GM21390 (cell line): Measurements from ENCODE around the gene SULT1A1.
"Not testable (repeated sequence)": the region's sequence is repeated elsewhere in the genome, so short reads cannot be mapped to it uniquely, and the experiment has no call there.

ENCODE experiments used
- ATAC-seq: cut with Tn5 transposase; IDR thresholded peaks from one replicate; pipeline ENCODE4 v1.9.1; 2021; ENCODE audit not compliant: unreplicated experiment

The SULT1A1 gene

DNA sequence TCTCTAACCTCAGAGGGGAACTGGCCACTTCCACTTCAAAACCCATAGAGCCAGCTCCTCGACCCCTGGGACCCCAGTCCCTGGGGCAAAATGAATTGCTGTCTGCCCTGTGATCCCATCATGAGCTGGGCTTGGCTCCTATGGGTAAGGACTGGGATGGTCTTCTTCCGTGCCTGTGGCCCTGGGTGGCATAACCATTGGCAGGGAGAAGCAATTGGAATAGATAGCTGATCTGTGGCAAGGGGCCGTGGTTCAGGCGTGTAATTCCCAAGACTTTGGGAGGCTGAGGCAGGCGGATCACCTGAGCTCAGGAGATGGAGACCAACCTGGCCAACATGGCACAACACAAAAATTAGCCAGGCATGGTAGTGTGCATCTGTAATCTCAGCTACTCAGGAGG is 17.3 kb downstream of the SULT1A1 start:
- ATAC-seq = no peak

DNA sequence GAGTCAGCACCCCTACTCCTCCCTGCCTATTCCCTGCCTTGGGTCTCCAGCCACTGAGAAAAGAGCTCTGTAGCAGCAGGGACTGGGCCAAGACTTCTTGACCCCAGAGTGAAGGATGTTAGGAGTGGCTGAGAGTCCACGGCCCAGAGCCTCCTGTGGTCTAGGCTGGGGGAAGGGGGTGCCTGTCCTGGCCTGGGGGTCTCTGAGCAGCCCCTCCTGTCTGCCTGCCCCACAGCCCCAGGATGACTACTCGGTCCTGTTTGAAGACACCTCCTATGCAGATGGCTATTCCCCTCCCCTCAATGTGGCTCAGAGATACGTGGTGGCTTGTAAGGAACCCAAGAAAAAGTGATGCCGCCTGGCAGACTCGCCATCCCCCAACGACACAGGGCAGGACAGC is 18.5 kb downstream of the SULT1A1 start:
- ATAC-seq = no peak

DNA sequence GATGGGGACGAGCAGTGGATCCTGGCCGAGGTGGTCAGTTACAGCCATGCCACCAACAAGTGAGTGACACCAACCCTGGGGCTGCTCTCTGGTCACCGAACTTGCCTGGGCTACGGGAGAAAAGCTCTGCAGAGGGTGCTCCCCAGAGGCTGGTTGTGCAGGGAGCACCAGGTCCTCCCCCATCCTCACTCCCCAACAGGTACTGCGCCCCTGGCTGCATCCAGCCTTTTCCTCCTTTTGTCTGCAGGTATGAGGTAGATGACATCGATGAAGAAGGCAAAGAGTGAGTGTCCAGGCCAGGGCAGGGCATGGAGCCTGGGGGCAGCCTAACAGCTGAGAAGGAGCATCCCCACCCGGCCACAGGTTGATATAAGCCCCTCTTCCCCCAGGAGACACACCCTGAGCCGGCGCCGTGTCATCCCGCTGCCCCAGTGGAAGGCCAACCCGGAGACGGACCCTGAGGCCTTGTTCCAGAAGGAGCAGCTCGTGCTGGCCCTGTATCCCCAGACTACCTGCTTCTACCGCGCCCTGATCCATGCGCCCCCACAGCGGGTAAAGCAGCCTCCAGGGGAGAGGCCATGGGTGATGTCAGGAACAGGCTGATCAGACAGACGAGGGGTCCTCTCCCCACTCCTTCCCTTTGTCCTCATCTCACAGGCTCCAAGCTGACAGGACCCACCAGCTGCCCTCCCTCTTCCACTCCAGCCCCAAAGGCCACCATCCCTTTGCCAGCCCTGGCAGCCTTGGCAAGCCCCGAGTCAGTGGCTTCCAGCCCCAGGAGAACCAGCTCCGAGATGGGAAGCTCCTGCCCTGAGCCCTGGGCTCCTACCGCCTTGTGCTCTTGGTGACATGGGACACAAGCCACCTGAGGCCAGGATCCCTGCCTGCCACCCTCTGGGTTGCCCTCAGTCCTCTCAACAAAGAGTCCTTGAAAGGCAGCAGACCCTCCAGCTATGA is 19.2 kb downstream of the SULT1A1 start:
- ATAC-seq = no peak

DNA sequence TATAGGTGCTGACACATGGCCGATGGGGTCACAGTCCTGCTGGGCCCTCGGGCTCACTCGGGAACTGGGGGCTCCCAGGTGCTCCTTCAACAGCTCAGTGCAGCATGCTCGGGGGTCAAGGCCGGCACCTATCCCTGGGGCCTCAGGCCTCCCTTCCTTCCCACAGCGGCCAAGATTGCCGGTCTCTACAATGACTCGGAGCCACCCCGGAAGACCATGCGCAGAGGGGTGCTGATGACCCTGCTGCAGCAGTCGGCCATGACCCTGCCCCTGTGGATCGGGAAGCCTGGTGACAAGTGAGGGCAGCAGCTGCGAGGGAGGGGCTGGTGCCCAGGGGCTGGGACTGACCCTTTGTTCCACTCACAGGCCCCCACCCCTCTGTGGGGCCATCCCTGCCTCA is 19.9 kb downstream of the SULT1A1 start:
- no peak for ATAC-seq

DNA sequence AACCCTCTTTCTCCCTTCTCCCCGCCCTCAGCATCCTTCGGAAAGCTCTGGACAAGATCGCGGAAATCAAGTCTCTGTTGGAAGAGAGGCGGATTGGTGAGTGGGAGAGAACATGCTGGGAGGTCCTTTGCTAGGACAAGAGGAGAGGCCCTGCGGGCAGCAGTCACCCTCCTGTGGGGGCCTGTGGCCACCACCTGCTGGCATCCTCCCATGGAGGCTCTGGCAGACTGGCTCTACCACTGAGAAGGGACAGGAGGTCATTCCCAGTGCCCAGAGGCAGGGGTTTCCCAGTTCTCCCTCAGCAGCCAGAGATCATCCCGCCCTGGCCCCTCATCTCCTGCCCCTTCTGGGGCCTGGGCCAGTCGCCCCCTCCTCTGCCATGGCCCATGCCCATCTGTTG is 20.8 kb downstream of the SULT1A1 start:
- no peak for ATAC-seq

DNA sequence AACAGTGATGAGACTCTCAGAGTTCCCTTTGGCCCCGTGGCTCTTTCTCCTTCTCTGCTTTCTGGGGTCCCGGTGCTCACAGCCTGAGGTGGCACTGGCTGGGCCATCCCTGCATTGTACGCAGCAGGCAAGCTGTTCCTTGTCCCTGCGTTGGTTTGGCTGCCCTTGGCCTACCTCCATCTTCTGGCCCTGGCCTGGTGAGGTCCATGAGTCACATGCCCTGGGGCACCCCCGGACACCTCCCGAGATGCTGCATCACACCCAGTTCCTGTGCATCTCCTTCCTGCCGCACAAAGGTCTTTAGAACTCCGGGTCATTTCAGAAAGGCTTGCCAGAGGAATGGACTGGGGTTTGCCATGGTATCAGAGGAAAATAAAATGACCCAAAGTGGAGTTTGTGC is 22.5 kb downstream of the SULT1A1 start:
- no peak for ATAC-seq

DNA sequence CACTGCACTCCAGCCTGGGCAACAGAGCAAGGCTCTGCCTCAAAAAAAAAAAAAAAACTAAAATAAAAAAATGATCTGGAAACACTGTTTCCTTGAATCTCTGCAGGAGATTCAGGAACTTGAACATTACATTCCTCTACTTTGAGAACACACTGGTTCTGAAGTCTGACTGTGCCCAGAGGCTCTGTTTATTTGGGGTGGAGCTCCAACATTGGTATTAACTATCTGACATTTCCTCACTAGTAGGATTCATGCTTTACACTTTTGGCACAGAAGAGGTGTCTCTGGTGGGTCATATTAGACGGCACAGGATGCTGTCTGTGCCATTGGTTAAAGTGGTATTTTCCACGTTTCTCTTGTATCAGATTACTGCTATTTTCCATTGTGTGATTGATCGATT is 23.4 kb downstream of the SULT1A1 start:
- no peak for ATAC-seq

DNA sequence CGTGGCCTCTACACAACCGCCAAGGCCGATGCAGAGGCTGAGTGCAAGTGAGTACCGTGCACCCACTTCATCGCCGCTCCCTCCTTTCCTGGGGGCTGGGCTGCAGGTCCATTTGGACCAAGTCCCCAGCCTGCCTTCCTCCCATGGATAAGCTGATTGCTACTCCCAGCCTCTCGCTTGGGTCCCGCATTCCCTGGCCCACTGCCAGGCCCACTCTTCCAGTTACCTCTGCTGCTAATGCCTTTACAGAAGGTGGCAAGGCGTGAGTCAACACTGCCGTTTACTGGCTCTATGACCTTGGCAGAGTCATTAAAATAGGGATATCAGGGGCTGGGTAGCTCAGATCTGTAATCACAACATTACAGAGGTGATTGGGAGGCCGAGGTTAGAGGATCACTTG is 24.2 kb downstream of the SULT1A1 start:
- ATAC-seq = no peak

DNA sequence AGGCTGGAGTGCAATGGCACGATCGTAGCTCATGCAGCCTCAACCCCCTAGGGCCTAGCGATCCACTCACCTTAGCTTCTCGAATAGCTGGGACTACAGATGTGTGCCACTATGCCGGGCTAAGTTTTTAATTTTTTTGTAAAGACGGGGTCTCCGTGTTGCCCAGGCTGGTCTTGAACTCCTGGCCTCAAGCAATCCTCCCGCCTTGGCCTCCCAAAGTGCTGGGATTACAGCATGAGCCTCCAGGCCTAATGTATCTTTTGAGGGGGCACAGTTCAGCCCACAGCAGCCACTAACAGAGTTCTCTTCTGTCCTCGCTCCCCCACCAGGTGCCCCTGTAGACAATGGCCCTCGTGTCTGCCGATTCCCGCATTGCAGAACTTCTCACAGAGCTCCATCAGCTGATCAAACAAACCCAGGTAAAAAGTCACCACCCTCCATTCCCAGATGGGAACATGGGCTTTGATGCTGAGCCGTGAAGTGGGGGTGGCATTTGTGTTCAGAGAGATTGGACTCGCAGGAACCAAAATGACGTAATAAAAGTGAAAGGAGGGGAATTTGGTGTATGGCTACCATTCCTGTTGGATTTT is 29.0 kb downstream of the SULT1A1 start:
- ATAC-seq = no peak

DNA sequence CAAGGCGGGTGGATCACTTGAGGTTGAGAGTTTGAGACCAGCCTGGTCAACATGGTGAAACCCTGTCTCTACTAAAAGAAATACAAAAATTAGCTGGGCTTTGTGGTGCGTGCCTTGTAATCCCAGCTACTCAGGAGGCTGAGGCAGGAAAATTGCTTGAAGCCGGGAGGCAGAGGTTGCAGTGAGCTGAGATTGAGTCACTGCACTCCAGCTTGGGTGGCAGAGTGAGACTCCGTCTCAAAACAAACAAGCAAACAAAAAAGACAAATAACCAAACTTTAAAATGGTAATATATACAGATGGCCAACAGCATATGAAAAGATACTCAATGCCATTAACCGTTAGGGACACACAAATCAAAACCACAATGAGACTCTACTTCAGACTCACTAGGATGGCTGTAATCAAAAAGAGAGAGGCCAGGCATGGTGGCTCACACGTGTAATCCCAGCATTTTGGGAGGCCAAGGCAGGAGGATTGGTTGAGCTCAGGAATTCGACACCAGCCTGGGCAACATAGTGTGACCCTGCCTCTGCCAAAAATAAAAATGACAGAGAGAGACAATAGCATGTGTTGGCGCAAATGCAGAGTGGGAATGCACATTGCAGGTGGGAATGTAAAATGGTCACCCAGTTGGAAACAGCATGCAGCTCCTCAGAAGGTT is 34.3 kb downstream of the SULT1A1 start:
- no peak for ATAC-seq

DNA sequence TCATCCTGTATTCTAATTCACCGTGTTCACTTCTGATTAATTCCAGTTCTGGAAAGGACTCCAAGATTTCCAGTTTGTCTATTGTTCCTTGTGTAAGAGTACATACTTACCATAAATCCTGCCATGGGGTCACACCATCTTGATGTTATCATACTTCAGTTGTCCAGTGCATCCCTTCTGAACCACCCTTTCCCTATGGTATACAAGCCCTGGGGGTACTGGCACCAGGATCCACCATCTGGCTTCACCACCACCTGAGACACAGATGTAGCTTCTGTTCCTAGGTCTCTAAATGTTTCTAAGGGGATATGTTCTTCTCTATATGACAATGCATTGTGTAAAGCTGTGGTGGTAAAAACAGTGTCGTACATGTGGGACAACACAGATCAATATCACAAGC is 34.9 kb downstream of the SULT1A1 start:
- no peak for ATAC-seq

DNA sequence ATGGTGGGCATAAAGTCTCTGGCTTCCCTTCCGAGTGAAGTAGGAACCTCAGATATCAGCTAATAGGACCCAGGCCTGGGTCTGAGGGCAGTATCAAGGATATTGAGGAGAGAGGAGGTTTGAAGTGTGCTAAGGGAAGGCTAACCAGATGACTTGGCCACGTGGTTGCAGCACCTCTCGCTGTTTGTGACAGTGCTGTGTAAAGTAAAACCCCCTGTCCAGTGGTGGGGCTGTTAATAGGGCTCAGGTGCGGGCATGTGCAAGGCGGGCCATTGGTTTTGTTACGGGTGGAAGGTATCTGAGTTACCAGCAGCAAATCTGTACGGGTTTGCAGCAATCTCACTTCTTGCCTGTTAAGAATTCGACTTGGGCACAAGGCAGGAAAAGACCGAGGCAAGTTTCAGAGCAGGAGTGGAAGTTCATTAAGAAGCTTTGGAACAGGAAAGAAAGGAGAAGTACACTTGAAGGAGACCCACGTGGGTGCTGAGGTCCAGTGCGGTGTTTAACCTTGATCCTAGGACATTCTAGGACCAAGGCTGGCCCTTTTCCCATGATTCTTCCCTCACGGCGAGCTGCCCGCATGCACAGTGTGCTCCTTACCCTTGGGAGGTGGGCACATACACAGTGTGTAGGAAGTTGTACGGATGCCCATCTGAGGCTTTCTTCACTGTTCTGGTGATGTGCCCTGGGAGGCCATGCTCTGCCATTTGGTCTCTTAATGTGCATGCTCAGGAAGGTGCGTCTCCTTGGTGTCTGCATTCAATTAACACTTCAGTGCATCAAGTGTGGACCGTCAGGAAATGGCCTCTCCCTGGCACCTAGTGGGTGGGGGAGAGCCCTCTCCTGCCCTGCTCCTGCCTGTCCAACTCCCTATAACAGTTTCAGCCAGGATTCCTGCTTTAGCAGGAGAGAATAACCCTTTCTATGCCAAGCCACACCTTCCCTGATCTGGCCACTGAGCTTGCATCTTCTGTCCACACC is 35.8 kb downstream of the SULT1A1 start:
- no peak for ATAC-seq

DNA sequence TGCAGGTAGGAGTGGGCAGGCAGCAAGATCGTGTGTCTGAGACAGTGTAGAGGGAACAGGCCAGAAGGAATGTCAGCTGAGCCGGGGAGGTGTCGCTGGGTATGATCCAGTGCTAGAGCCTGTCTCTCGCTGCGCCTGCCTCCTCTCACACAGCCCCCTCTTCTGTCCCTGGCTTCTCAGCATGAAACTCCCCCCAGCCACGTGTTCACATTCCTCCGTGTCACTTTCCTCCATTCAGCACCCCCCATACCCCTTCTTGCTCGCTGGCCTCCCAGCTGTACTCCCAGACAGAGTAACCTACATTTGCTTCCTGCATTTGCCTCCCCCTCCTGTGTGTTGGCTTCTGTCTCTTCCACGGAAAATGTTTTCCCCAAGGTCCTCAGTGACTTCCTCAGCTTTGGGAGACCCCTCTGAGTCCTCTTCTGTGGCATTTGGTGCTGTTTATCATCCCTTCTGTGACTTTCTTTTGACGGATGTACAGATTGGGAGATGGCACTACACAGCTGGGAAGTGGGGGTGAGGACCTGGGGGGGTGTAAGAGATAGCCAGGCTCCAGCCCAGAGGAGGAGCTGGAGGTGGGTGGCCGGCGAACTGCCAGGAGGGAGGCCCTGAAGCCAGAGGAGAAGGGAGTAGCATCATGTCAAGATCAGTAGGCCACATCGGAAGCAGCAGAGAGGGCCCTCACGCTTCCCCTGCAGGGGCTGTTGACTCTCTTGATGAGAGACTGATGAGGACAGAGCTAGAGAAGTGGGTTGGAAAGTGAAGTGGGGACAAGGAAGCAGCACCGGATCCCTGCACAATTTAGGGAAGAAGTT is 36.9 kb downstream of the SULT1A1 start:
- ATAC-seq = no peak

DNA sequence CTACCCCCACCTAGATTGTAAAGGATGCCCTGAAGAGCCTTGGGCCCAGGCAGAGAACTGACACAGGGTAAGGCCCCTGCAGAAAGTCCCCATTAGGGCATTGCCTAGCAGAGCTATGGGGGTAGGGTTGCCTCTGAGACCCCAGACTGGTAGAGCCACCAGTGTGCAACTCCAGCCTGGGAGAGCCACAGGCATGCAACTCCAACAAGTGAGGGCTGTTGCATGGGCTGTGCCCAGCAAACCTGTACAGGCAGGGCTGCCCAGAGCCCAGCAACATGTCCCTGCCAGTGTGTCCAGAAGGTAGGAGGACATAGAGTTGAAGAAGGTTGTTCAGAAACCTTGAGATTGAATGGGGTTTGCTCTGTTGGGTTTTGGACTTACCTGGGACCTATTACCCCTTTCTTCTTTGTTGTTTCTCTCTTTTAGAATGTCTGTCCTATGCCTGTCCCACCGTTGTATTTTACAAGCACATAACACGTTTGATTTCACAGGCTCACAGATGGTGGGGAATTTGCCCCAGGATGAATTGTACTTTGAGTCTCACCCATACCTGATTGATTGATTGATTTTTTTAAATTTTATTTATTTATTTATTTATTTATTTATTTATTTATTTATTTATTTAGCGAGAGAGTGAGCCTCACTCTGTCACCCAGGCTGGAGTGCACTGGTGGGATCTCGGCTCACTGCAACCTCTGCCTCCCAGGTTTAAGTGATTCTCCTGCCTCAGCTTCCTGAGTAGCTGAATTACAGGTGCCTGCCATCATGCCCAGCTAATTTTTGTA is 39.7 kb downstream of the SULT1A1 start:
- no peak for ATAC-seq

DNA sequence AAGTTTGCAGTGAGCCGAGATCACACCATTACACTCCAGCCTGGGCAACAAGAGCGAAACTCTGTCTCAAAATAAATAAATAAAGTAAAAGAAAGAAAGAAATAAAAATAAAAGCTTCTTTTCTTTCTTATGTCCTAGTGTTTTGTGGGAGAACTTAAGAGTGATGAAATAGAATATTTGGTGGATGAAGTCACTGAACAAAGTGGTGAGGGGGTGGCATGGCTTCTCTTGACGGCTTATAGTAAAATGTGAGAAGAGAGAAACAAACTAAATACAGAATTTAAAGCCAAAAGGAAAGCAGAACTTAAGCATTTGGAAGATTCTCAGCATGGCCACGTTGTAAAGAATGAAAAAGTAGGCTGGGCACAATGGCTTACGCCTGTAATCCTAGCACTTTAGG is 40.8 kb downstream of the SULT1A1 start:
- ATAC-seq = no peak

DNA sequence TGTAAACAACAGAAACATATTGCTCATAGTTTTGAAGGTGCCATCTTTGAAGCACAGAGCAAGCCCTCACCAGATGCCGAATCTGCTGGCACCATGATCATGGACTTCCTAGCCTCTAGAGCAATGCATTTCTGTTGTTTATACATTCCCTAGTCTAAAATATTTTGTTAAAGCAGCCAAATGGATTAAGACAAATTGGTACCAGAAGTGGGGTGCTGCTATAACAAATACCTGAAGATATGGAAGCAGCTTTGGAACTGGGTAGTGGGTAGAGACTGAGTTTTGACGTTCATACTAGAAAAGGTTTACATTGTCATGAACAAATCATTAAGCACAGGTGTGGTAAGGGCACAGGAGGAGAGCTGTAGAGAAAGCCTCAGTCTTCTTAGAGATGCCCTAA is 42.6 kb downstream of the SULT1A1 start:
- ATAC-seq = no peak

DNA sequence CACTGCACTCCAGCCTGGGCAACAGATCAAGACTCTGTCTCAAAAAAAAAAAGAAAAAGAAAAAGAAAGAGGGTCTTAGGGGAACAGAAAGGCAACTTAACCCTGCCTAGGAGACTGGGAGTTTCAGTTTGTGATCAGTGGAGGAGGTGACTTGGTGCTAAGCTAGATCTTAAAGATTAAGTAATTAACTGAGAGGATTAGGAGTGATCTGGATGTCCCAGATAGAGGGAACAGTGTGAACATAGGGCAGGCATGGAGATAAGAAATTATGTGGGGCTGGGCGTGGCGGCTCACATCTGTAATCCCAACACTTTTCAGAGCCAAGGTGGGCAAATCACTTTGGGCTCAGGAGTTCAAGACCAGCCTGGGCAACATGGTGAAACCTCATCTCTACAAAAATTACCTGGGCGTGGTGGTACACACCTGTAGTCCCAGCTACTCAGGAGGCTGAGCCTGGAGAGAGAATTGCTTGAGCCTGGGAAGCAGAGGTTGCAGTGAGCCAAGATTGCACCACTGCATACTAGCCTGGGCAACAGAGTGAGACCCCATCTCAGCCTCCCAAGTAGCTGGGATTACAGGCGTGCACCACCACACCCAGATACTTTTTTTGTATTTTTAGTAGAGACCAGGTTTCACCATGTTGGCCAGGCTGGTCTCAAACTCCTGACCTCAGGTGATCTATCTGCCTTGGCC is 43.5 kb downstream of the SULT1A1 start:
- not testable (repeated sequence) for ATAC-seq

DNA sequence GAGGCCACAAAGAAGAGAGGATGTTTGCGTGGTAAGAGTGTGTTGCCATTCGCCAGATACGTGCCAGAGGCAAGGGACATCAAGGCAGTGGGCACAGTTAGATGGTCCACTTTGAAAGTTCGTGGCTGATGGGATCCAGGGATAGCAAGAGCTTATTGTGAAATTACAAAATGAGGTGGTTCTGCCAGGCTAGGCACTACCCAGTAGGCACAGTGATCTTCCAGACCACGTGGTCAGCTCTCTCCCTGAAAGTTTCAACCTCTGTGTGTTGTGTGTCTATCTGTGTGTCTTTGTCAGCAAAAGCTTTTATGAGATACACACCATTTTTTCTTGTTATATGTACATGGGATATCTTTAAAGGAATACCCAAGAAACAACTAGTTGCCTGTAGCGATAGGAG is 46.6 kb downstream of the SULT1A1 start:
- no peak for ATAC-seq

DNA sequence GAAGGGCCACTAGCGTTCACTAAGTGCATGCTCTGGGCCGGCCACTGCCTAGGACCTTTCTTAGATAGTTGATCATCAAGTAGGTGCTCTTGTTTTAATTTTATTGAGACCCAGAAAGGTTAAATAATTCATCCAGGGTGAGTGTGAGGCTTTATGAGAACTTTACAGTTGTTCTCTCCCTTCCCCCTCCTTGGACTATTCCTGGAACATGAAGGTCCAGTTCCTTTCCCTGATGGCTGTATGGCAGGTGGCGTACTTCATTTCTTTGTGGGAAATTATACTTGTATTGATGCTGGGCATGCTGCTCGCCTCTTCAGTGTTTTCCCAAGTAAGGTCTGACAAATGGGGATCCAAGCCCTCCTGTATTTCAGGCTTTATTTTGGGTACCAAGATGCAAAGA is 47.6 kb downstream of the SULT1A1 start:
- ATAC-seq = no peak
